ENCODE data around the gene ICAM4. TPM values are rescaled to one million over a fixed set of nuclear protein-coding genes. Genes with fewer than 3 reads are reported as not detected.

The ICAM4 gene
- total and polyA plus RNA-seq, 2 of the 13 experiments (the other 11 are each of a cell fraction or from before 2014, with no cell fraction given): 2.9 to 4.0 TPM

DNA sequence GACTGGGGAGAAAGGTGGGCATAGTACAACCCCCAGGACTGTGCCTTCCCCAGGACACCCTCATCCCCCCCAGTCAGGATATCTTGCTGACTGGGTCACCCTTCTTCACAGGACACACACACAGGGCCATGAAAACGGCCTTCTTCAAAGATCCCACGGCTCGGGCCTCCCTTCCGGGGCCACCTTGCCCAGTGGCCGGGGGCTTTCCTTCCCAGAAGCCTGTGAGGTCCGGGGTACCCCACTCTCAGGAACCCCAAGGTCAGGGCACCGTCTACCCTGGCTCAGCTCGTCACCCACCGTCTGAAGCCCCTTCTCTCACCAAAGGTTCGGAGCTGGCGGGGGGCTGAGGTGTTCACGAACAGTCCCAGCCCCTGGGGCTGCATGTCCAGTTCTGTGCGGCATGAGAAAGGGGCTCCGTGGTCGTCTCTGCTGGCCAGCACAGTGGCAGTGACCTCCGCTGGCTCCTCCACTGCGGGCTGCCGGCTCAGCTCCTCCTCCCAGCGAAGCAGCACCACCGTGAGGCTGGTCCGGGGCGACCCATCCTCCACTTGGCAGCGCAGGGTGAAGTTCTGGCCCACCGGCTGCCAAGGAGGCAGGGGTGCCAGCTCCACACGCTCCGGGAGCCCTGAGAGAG is 48.7 kb downstream of the ICAM4 start (continued):
- TF ChIP-seq, protein P1, sequence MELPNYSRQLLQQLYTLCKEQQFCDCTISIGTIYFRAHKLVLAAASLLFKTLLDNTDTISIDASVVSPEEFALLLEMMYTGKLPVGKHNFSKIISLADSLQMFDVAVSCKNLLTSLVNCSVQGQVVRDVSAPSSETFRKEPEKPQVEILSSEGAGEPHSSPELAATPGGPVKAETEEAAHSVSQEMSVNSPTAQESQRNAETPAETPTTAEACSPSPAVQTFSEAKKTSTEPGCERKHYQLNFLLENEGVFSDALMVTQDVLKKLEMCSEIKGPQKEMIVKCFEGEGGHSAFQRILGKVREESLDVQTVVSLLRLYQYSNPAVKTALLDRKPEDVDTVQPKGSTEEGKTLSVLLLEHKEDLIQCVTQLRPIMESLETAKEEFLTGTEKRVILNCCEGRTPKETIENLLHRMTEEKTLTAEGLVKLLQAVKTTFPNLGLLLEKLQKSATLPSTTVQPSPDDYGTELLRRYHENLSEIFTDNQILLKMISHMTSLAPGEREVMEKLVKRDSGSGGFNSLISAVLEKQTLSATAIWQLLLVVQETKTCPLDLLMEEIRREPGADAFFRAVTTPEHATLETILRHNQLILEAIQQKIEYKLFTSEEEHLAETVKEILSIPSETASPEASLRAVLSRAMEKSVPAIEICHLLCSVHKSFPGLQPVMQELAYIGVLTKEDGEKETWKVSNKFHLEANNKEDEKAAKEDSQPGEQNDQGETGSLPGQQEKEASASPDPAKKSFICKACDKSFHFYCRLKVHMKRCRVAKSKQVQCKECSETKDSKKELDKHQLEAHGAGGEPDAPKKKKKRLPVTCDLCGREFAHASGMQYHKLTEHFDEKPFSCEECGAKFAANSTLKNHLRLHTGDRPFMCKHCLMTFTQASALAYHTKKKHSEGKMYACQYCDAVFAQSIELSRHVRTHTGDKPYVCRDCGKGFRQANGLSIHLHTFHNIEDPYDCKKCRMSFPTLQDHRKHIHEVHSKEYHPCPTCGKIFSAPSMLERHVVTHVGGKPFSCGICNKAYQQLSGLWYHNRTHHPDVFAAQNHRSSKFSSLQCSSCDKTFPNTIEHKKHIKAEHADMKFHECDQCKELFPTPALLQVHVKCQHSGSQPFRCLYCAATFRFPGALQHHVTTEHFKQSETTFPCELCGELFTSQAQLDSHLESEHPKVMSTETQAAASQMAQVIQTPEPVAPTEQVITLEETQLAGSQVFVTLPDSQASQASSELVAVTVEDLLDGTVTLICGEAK (IDR thresholded peaks at IDR 0.05): no peak
- TF ChIP-seq, protein P1 (CRISPR knock-in tag; IDR thresholded peaks at IDR 0.05): no peak
- no peak for TF ChIP-seq TOPORS (CRISPR knock-in tag; IDR thresholded peaks at IDR 0.05)
- TF ChIP-seq, protein P2, sequence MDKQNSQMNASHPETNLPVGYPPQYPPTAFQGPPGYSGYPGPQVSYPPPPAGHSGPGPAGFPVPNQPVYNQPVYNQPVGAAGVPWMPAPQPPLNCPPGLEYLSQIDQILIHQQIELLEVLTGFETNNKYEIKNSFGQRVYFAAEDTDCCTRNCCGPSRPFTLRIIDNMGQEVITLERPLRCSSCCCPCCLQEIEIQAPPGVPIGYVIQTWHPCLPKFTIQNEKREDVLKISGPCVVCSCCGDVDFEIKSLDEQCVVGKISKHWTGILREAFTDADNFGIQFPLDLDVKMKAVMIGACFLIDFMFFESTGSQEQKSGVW (CRISPR knock-in tag; IDR thresholded peaks at IDR 0.05; ENCODE audit: borderline replicate concordance): no peak
- TF ChIP-seq IKZF1 (IDR thresholded peaks at IDR 0.05): no peak
- no peak for TF ChIP-seq SCMH1 (CRISPR knock-in tag; IDR thresholded peaks at IDR 0.05; ENCODE audit: borderline replicate concordance)
- TF ChIP-seq ZNF83 (CRISPR knock-in tag; IDR thresholded peaks at IDR 0.05; ENCODE audit: borderline replicate concordance): no peak; the same call in 1 of the 2 replicates
- TF ChIP-seq BCL6 (CRISPR knock-in tag; IDR thresholded peaks at IDR 0.05): 0 out of 2 replicates have a peak, but pooled peaks have one; percentile 32
- TF ChIP-seq ZNF430 (CRISPR knock-in tag; IDR thresholded peaks at IDR 0.05): no peak
- TF ChIP-seq MXD4 (CRISPR knock-in tag; IDR thresholded peaks at IDR 0.05): no peak
- no peak for TF ChIP-seq NR2F6 (IDR thresholded peaks at IDR 0.05)
- peak; percentile 51; the same call in 1 of the 2 replicates for TF ChIP-seq NR2F6 (CRISPR knock-in tag; IDR thresholded peaks at IDR 0.05)
- TF ChIP-seq, protein P3, sequence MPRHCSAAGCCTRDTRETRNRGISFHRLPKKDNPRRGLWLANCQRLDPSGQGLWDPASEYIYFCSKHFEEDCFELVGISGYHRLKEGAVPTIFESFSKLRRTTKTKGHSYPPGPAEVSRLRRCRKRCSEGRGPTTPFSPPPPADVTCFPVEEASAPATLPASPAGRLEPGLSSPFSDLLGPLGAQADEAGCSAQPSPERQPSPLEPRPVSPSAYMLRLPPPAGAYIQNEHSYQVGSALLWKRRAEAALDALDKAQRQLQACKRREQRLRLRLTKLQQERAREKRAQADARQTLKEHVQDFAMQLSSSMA (CRISPR knock-in tag; IDR thresholded peaks at IDR 0.05): no peak
- TF ChIP-seq NONO (IDR thresholded peaks at IDR 0.05): no peak
- peak; percentile 36; the same call in 1 of the 2 replicates for TF ChIP-seq NONO (CRISPR knock-in tag; conservative IDR thresholded peaks at IDR 0.05)
- TF ChIP-seq SP4 (CRISPR knock-in tag; IDR thresholded peaks at IDR 0.05): no peak
- TF ChIP-seq, protein P4, sequence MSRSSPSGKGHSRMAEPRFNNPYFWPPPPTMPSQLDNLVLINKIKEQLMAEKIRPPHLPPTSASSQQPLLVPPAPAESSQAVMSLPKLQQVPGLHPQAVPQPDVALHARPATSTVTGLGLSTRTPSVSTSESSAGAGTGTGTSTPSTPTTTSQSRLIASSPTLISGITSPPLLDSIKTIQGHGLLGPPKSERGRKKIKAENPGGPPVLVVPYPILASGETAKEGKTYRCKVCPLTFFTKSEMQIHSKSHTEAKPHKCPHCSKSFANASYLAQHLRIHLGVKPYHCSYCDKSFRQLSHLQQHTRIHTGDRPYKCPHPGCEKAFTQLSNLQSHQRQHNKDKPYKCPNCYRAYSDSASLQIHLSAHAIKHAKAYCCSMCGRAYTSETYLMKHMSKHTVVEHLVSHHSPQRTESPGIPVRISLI (CRISPR knock-in tag; IDR thresholded peaks at IDR 0.05; ENCODE audit: borderline replicate concordance): peak; percentile 10; the same call in 1 of the 2 replicates
- TF ChIP-seq, protein P5, sequence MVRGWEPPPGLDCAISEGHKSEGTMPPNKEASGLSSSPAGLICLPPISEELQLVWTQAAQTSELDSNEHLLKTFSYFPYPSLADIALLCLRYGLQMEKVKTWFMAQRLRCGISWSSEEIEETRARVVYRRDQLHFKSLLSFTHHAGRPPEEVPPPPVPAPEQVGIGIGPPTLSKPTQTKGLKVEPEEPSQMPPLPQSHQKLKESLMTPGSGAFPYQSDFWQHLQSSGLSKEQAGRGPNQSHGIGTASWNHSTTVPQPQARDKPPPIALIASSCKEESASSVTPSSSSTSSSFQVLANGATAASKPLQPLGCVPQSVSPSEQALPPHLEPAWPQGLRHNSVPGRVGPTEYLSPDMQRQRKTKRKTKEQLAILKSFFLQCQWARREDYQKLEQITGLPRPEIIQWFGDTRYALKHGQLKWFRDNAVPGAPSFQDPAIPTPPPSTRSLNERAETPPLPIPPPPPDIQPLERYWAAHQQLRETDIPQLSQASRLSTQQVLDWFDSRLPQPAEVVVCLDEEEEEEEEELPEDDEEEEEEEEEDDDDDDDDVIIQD (CRISPR knock-in tag; IDR thresholded peaks at IDR 0.05; ENCODE audit: low read depth): no peak
